GM13976 (cell line): ENCODE measurements around the gene JPH3.

Experiments
- DNase-seq: peaks from one replicate; pipeline ENCODE4 v3.0.0; 2012; ENCODE audit warnings: low spot score
- in situ Hi-C: fragments of 300-500 bp; cut with MboI; formaldehyde crosslinking; loops from one replicate; pipeline ENCODE4 v1.12.0; 2022; ENCODE audit warnings: low sequenced_read_pairs, mixed read lengths, inconsistent platforms; ENCODE audit not compliant: unreplicated experiment
- TF ChIP-seq, protein P1 (sequence below): IDR thresholded peaks from 2 replicates; pipeline ENCODE4 v1.5.1; 2012; ENCODE audit warnings: borderline replicate concordance, mild to moderate bottlenecking; ENCODE audit not compliant: insufficient read depth; ENCODE audit errors: extremely low read depth, missing control alignments, control extremely low read depth

The JPH3 gene

DNA sequence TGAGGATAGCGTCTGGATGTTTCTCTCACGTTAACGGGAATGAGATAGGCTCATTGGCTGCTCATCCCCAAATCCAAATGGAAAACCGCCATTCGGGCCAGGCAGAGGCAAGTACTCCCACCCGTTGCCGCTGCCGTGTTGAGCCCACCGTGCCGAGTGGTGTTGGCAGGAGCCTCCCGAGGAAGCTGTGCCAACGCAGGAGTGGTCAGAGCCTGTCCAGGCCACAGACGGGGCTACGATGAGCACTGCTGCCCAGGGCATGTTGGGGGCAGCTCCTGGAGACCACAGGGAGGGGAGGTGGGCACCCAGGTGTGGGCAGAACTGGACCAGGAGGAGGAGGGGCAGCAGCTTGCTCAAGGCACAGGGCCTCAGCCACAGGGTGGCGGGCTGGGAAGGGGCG, 91.5 kb downstream of the JPH3 start:
- TF ChIP-seq, protein P1, sequence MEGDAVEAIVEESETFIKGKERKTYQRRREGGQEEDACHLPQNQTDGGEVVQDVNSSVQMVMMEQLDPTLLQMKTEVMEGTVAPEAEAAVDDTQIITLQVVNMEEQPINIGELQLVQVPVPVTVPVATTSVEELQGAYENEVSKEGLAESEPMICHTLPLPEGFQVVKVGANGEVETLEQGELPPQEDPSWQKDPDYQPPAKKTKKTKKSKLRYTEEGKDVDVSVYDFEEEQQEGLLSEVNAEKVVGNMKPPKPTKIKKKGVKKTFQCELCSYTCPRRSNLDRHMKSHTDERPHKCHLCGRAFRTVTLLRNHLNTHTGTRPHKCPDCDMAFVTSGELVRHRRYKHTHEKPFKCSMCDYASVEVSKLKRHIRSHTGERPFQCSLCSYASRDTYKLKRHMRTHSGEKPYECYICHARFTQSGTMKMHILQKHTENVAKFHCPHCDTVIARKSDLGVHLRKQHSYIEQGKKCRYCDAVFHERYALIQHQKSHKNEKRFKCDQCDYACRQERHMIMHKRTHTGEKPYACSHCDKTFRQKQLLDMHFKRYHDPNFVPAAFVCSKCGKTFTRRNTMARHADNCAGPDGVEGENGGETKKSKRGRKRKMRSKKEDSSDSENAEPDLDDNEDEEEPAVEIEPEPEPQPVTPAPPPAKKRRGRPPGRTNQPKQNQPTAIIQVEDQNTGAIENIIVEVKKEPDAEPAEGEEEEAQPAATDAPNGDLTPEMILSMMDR: no peak
- in situ Hi-C loops: no loop called here
- no peak for DNase-seq

DNA sequence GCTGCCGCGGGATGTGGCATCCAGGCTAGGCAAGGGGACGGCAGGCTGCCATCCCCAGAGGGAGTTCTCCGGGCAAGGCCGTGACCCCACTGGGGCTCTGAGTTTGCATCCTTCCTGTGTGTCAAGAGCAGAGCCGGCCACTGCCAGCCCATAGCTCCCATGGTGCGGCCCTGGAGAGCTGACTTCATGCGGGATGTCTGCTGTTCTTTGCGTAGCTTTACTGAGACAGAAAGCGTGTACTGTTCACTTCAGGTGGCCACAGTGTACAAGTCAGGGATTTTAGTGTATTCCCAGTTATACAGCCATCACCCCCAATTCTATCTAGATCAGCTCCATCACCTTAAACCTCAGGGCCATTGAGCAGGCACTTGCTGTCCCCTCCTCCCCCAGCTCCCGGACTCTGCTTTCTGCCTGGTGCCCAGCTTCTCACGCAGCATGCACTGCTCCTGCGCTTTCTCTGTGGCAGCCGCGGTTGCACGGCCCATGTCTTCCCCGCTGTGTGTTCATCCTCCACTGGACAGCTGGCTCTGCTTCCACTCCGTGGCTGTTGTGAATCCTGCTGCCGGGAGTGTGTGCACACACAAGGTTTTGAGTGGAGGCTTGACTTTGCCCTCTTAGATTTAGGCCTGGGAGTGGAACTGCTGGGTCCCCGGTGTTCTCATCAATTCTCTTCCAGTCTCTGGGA, 92.3 kb downstream of the JPH3 start:
- in situ Hi-C loops: no loop called here
- TF ChIP-seq, protein P1: no peak
- DNase-seq: no peak

DNA sequence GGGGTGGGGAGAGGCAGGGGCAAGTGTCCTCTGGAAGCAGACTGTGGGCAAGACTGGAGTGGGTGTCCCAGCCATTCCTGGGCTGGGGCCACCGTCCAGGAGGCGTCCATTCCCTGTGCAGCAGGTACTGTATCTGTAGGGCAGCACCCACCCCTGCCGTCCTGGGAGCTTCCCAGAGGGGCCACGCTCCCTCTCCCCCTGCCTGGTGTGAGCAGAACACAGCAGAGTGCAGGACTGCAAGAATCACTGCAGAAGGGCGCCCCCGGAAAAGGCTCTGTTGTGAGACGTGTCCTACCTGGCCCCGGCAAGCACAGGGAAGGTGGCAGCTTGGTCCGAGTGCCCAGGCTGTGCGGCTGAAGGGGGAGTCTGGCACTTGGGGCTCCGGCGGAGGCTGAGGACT, 93.2 kb downstream of the JPH3 start:
- DNase-seq: no peak
- in situ Hi-C loops: no loop called here
- TF ChIP-seq, protein P1: no peak

DNA sequence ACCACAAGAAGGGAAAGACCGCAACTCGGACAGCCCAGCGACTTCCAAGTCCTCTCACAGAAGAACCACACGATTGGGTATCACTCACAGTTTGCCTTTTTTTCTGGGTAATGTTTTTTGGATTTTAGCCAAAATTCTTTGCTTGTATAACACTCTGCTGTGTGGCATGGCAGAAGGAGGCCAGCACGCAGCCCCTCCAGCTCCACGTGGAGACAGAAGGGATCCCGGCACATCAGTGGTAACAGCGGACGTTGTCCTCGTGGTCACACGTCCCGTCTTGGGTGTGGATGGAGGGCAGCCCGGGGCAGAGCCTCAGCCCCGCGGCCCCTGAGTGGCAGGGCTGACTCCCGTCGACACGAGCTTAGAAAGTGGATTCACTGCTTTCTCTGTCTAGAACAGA, 94.4 kb downstream of the JPH3 start:
- TF ChIP-seq, protein P1: no peak
- no peak for DNase-seq
- in situ Hi-C loops: no loop called here

DNA sequence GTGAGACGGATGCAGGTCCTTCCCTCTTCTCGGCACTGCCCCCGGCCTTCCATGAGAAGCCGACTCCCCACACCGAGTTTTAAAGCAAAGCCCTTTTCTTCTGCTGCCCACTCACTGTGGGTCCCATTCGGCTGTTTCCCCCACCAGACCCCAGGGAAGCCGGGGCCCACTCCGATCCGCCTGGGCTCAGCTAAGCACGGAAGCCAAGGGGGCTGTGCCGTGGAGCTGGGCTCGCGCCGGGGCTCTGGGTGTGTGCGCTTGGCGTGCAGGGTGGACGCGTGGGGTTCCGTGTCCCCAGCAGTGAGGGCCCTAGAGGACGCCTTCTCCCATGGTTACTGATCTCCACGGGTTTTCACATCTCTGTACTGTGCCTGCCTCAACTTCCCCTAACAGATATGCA, 94.9 kb downstream of the JPH3 start:
- in situ Hi-C loops: no loop called here
- DNase-seq: no peak
- TF ChIP-seq, protein P1: no peak

DNA sequence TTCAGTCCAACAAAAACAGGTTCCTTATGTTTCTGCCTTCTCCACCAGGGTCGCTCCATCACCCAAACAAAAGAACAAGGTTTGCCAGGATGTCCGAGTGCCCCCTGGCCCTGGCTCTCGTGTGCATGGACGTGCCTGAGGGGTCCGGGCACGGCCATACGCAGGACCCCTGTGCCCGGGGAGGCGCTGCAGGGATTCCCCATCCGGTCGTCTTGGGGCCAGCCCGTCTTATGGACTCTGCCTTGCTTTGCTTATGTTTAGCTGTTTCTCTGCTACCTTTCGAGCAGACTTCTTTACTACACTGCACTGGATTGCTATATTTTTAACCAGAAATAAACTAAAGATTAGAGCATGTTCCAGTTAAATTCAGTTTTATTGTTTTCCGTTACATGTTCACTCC, 95.5 kb downstream of the JPH3 start:
- in situ Hi-C loops: no loop called here

More for the DNA sequence above, 95.5 kb downstream of the JPH3 start:
- TF ChIP-seq, protein P1: no peak
- no peak for DNase-seq
